H1 (cell line): ENCODE data around the gene BDKRB1. TPM values are rescaled to one million over a fixed set of nuclear protein-coding genes. Genes with fewer than 3 reads are reported as not detected.

Experiments
- BCL11A ChIP-seq, 2 experiments: IDR thresholded peaks; one replicate each; pipeline ENCODE4 v1.6.1; 2011; ENCODE audit warnings: low read depth in 2 of 2, low read length in 2 of 2, mild to moderate bottlenecking in 2 of 2
- KDM5A ChIP-seq: fragments of 200-600 bp; IDR thresholded peaks from 2 replicates; pipeline ENCODE4 v1.7.1; 2012; ENCODE audit warnings: mild to moderate bottlenecking, low read length, inconsistent platforms, mixed read lengths
- polyA plus RNA-seq, 7 experiments: library from polyadenylated mRNA; depleted of rRNA in 3 of 7; stranded (reverse) in 5 of 7; unstranded in 2 of 7; fragments of >200 nt in 5 of 7; fragments of 200-250 nt in 2 of 7; gene quantifications; 1 replicate in 5 of 7; 2 replicates in 1 of 7; 4 replicates in 1 of 7; pipeline versions ENCODE4 v1.2.1 to v1.2.3, GENCODE V29; 2011 to 2013; ENCODE audit warnings: missing spikeins in 2 of 7, mixed read lengths in 2 of 7
- total RNA-seq: library from RNA; stranded (reverse); fragmentation: NEBNext Ultra II Directional; extraction: Animal tissue kit (Norgen Biotek cat#: 25700); gene quantifications from 2 replicates; pipeline ENCODE4 v1.2.1, GENCODE V29; 2021
- TF ChIP-seq, protein P1 (sequence below): IDR thresholded peaks from 2 replicates; pipeline ENCODE4 v1.6.1; 2011; ENCODE audit warnings: low read depth, mild to moderate bottlenecking, low read length; ENCODE audit not compliant: insufficient read depth

BDKRB1 gene
- total and polyA plus RNA-seq, 2 of the 8 experiments (the other 6 are each of a cell fraction or from before 2014, with no cell fraction given) = 0.27 TPM; not detected in 1

DNA sequence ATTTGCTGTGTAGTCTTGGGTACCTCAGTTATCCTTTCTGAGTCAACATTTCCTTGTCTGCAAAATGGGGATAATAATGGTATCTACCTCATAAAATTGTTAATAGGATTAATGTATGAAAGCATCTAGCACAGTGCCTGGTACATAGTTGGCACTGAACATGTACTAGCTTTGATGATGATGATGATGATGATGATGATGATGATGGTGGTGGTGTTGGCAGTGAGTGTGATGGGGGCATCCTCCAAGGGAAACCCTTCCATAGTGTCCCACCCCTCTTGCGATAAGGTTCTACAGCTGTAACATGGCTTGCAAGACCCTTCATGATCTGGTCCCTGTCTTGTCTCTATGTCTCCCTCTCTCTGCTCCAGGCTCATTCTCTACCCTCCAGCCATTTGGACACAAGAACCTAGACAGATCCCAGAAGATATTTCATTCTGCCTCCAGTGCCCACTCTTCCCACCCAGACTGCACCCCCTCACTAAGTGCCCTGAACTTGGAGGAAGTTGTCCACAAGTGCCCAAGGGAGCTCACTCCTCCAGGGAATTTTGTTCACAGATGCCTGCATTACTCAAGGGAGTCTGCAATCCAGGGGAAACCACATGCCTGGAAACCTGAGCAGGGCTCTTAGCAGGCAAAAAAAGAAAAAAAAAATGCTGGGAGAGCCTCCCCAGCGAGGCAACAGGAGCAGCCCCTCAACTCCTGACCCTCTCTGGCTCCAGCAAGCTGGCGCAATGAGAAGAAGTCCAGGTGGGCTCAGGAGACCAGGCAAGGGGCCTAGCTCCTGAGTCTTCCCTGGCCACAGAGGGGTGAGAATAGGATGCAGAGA is 10.1 kb upstream of the BDKRB1 start (continued):
- no peak for TF ChIP-seq KDM5A
- TF ChIP-seq BCL11A (IDR thresholded peaks at IDR 0.05; ENCODE audit: low read depth in 2 of 2, low read length in 2 of 2) = no peak
- TF ChIP-seq, protein P1, sequence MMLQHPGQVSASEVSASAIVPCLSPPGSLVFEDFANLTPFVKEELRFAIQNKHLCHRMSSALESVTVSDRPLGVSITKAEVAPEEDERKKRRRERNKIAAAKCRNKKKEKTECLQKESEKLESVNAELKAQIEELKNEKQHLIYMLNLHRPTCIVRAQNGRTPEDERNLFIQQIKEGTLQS = no peak
